Measurements from ENCODE around the gene NUP98. TPM values are rescaled to one million over a fixed set of nuclear protein-coding genes. Genes with fewer than 3 reads are reported as not detected.
A peak's percentile ranks its signal among the peaks of the same experiment; 100 is the strongest.
"Not testable (repeated sequence)": the region's sequence is repeated elsewhere in the genome, so short reads cannot be mapped to it uniquely, and the experiment has no call there.

Gene NUP98
- total RNA-seq, 1 donor from 2014 or later = 24.7 TPM

GRCh38 chr11:3679077-3679476 is 118.3 kb downstream of the NUP98 start:
- DNase-seq (ENCODE audit: low spot score) = no peak
- ATAC-seq = no peak

DNA sequence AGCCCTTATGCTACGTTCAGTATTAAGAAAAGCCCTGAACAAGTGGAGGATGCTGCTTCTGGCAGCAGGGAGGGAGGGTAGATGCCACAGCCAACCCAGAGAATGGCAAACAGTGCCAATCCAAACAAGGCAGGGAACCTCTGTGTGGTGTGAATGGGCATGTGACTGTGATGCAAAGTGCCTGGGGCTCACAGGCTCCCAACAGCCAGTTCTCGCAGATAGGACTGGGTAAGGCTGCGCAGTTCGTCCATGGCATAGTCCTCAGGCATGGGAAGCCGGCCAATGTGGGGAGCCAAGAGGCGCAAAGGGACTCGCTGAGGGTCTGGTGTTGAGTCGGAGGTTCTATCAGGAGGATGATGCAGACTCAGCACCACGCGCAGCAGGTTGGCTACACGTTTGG is 121.4 kb downstream of the NUP98 start:
- no peak for DNase-seq (ENCODE audit: low spot score)
- ATAC-seq = peak; percentile 55

GRCh38 chr11:3674189-3674588 is 123.2 kb downstream of the NUP98 start:
- ATAC-seq (no peak), DNase-seq (ENCODE audit: low spot score) (no peak)

DNA sequence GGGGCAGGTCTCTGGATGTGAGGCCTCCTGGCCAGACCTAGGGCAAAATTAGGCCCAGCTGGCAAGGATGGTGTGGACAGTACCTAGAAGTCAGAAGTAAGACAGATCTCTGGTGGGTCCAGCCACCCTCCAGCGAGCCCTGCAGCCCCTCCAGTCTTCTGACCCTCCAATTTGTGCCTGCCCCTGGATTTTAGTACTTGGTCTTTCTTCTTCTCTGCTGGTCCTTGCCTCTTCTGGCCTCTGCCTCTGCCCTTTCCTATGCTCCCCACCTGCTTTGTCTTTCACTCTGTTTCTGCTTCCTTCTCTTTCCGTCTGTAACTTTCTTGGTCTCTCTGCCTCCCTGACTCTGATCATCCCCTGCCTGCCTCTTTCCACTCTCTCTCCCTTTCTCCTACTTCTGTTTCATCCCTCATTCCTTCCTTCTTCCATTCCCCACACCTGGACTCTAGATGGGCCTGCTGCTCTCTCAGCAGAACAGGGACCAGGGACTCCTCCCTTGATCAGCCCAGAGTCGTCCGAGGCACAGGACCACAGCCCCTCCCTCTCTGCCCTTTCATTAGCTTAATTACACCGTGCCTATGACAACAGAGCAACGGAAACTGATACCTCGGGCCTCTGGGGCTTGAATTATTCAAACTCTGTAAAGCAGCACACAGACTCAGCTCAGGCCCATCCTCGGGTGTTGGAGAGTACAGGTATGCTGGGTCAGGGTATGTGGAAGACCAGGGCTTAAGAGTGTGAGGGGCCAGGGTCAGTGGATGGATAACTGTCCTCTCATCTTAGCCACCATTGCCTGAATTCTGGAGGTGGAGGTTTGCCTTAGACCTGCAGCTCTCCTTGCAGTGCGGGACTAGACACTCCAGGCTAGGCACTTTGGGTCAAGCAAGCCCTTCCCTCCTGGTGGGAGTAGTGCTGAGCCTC is 125.8 kb downstream of the NUP98 start, which contains the start of gene CHRNA10:
Gene CHRNA10 (minus strand): TSS at position 51 of the 921 bp plus-strand sequence. CDS start 72 bp downstream, outside the sequence.
- DNase-seq (ENCODE audit: low spot score) (no peak), ATAC-seq (no peak)

GRCh38 chr11:3669742-3670183 is 127.6 kb downstream of the NUP98 start:
- DNase-seq (ENCODE audit: low spot score) (no peak), ATAC-seq (no peak)

- ATAC-seq = no peak
- DNase-seq (ENCODE audit: low spot score) = no peak
Observed at GRCh38 chr11:3669128-3669527, 128.2 kb downstream of the NUP98 start.

GRCh38 chr11:3667149-3668035 is 130.0 kb downstream of the NUP98 start:
- ATAC-seq = no peak
- no peak for DNase-seq (ENCODE audit: low spot score)

- peak; percentile 28 for DNase-seq (ENCODE audit: low spot score)
- ATAC-seq = no peak
Observed at GRCh38 chr11:3666023-3666530, 131.3 kb downstream of the NUP98 start.

GRCh38 chr11:3665336-3666022 is 131.9 kb downstream of the NUP98 start:
- DNase-seq (ENCODE audit: low spot score) (peak; percentile 39), ATAC-seq (no peak)

GRCh38 chr11:3664032-3664630 is 133.2 kb downstream of the NUP98 start:
- DNase-seq (ENCODE audit: low spot score) (no peak), ATAC-seq (no peak)

- ATAC-seq = no peak
- no peak for DNase-seq (ENCODE audit: low spot score)
Observed at GRCh38 chr11:3662856-3663255, 134.5 kb downstream of the NUP98 start.

DNA sequence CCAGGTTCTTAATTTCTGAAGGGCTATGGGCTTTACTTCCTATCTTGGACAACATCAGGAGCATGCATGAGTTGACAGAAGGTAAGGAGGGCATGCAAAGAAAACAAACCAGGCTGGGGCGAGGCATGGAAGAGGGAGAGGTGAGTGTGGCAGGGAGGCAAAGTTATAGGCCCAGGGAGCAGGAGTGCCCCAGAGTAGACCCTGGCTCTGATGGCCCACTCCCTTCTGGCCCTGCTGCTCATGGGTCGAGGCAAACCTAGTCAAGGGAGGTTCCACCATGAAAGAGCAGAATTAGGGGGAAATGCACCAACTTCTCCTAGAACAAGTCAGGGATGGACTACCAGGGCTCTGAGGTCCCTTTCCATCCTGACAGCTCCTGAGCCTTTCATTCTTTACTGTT is 136.4 kb downstream of the NUP98 start:
- ATAC-seq (no peak), DNase-seq (ENCODE audit: low spot score) (no peak)

- no peak for DNase-seq (ENCODE audit: low spot score)
Observed at GRCh38 chr11:3659595-3660515, 137.5 kb downstream of the NUP98 start.

GRCh38 chr11:3658252-3658651 is 139.1 kb downstream of the NUP98 start:
- ATAC-seq (no peak), DNase-seq (ENCODE audit: low spot score) (no peak)

More at GRCh38 chr11:3659595-3660515, 137.5 kb downstream of the NUP98 start:
- ATAC-seq = peak; percentile 20

- not testable (repeated sequence) for DNase-seq (ENCODE audit: low spot score); ATAC-seq
Observed at GRCh38 chr11:3657331-3657730, 140.0 kb downstream of the NUP98 start.

GRCh38 chr11:3655547-3655946 is 141.8 kb downstream of the NUP98 start:
- no peak for DNase-seq (ENCODE audit: low spot score)
- ATAC-seq = no peak

DNA sequence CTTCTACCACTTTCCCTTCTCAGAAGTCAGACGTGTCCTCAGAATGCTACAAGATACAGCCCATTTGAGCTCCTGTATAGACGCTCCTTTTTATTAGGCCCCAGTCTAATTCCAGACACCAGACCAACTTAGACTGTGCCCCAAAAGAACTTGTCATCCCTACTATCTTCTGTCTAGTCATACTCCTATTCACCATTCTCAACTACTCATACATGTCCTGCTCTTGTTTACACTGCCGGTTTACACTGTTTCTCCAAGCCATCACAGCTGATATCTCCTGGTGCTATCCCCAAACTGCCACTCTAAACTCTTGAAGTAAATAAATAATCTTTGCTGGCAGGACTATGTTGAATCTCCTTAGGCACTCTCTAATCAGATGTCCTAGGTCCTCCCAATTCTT is 144.8 kb downstream of the NUP98 start:
- not testable (repeated sequence) for DNase-seq (ENCODE audit: low spot score); ATAC-seq

GRCh38 chr11:3649374-3649773 is 148.0 kb downstream of the NUP98 start:
- not testable (repeated sequence) for ATAC-seq; DNase-seq (ENCODE audit: low spot score)

GRCh38 chr11:3648843-3649242 is 148.5 kb downstream of the NUP98 start:
- ATAC-seq; DNase-seq (ENCODE audit: low spot score): not testable (repeated sequence)
